Myometrial cell (primary cell): ENCODE measurements around the gene TRIM49D1. TPM values are rescaled to one million over a fixed set of nuclear protein-coding genes. Genes with fewer than 3 reads are reported as not detected.

Source experiments
- total RNA-seq: library from RNA; depleted of rRNA; stranded (reverse); fragments of >200 nt; gene quantifications from 2 replicates; pipeline ENCODE4 v1.2.3, GENCODE V29; 2015

Gene TRIM49D1, protein sequence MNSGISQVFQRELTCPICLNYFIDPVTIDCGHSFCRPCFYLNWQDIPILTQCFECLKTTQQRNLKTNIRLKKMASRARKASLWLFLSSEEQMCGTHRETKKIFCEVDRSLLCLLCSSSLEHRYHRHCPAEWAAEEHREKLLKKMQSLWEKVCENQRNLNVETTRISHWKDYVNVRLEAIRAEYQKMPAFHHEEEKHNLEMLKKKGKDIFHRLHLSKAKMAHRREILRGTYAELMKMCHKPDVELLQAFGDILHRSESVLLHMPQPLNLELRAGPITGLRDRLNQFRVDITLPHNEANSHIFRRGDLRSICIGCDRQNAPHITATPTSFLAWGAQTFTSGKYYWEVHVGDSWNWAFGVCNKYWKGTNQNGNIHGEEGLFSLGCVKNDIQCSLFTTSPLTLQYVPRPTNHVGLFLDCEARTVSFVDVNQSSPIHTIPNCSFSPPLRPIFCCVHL
- total RNA-seq = not detected in 2 replicates

DNA sequence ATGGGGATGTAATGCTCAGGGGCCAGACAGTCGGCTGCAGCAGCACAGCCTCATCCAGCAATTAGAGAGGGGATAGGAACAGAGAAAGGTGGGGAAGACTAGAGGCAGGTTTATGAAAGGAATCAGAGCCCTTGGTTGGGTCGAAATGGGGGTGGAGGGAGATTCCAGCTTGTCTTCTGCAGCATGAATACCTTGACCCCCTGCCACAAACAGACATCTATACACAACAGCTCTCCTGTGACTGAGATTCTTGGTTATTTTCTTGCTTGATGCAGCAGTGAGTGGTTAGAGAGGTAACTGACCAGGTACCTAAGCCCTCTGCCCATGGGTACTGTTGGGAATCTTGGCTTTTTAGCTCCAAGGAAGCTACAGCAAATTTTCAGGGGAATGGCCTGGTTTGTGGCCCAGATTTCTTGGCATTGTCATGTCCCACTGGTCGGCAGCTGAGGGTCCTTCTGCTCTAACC lies at the start of gene TRIM49D1:
TRIM49D1 (minus strand) TSS at position 51 of the 466 bp plus-strand sequence. CDS start 4,535 bp downstream, outside the sequence.

GRCh38 chr11:89965737-89966136 lies 43.7 kb upstream of the TRIM49D1 start, which contains the start of gene TRIM64:
TRIM64 (plus strand) TSS chr11:89966037; CDS start chr11:89968504, 2,467 bp downstream.

GRCh38 chr11:89923764-89924163 lies 1.7 kb upstream of the TRIM49D1 start, which contains the start of gene TRIM49D2:
TRIM49D2 (plus strand) TSS chr11:89924064; CDS start chr11:89926762, 2,698 bp downstream.

Other genes starting within 250 kb of the TRIM49D1 start
- gene TRIM77, start 211.9 kb downstream of the TRIM49D1 start, total RNA-seq = not detected in 2 replicates
- gene TRIM49, start 113.7 kb downstream of the TRIM49D1 start, total RNA-seq = not detected in 2 replicates
- not detected in 2 replicates for gene TRIM64B, start 43.8 kb downstream of the TRIM49D1 start, total RNA-seq
- not detected in 2 replicates for gene TRIM49D2, start 1.8 kb upstream of the TRIM49D1 start, total RNA-seq
- not detected in 2 replicates for gene TRIM64, start 43.8 kb upstream of the TRIM49D1 start, total RNA-seq
- not detected in 2 replicates for gene TRIM49C, start 108.9 kb upstream of the TRIM49D1 start, total RNA-seq
- gene UBTFL1, start 163.7 kb upstream of the TRIM49D1 start, total RNA-seq = not detected in 2 replicates
- 0.18 and 0.58 TPM in 2 replicates for gene NAALAD2, start 212.4 kb upstream of the TRIM49D1 start, total RNA-seq